Spinal cord (tissue), 10 donors: Measurements from ENCODE around the gene C12orf57. TPM values are rescaled to one million over a fixed set of nuclear protein-coding genes. Genes with fewer than 3 reads are reported as not detected.

Source experiments
- DNase-seq, 6 donors: peaks; one replicate each; pipeline versions ENCODE4 v3.0.0 to v3.0.0-alpha.2; 2013 to 2015; ENCODE audit warnings: low spot score in 6 of 6, low read depth in 4 of 6
- H3K27ac ChIP-seq: one replicate; pipeline ENCODE4 v1.5.1; 2013; ENCODE audit warnings: low read depth, low read length, control low read depth
- H3K27me3 ChIP-seq: one replicate; pipeline ENCODE4 v1.6.1; 2013; ENCODE audit warnings: low read length; ENCODE audit not compliant: control insufficient read depth, insufficient read depth
- H3K36me3 ChIP-seq: one replicate; pipeline ENCODE4 v1.6.1; 2013; ENCODE audit warnings: low read length; ENCODE audit not compliant: control insufficient read depth, insufficient read depth
- H3K4me1 ChIP-seq: one replicate; pipeline ENCODE4 v1.6.1; 2013; ENCODE audit warnings: low read length; ENCODE audit not compliant: control insufficient read depth, insufficient read depth
- H3K4me3 ChIP-seq: one replicate; pipeline ENCODE4 v1.5.1; 2013; ENCODE audit warnings: low read depth, low read length, control low read depth
- H3K9me3 ChIP-seq: one replicate; pipeline ENCODE4 v1.6.1; 2013; ENCODE audit warnings: low read length; ENCODE audit not compliant: control insufficient read depth, insufficient read depth
- WGBS: methylation state at CpG from one replicate; pipeline ENCODE4 v1.1.5; 2013; ENCODE audit warnings: missing lambda C conversion rate; ENCODE audit not compliant: insufficient coverage; 5-methylcytosine and 5-hydroxymethylcytosine counted together
- polyA plus RNA-seq, 2 donors: library from polyadenylated mRNA; unstranded; fragments of 120-200 nt; gene quantifications; one replicate each; pipeline ENCODE4 v1.2.1, GENCODE V29; 2013; ENCODE audit not compliant: insufficient read length in 2 of 2
- total RNA-seq, 2 donors: library from RNA; depleted of rRNA in 1 of 2; stranded (reverse); fragments of 120-200 nt in 1 of 2; fragments of >200 nt in 1 of 2; gene quantifications; one replicate each; pipeline versions ENCODE4 v1.2.3 to v1.2.4, GENCODE V29; 2013 to 2014
- donor health status: healthy.

C12orf57 gene
- total and polyA plus RNA-seq, 4 donors: 108 to 376 (median 231) TPM

- Histone ChIP-seq H3K9me3 (no peaks in the 10 kb centered on the region), H3K36me3 (peaks cover 15% of the 10 kb centered on the region), H3K27ac (peak within 1 kb of the TSS; percentile 99), H3K27me3 (no peaks in the 10 kb centered on the region), H3K4me3 (peak within 1 kb of the TSS; percentile 85), H3K4me1 (peaks cover 60% of the 10 kb centered on the region)
- peak in 4 of 6 donors; percentile 66 to 97 (median 89) for DNase-seq
- WGBS: 0% methylated on average over 36 of the region's 66 CpGs
Observed at GRCh38 chr12:6927379-6928021, 16.3 kb upstream of the C12orf57 start, which contains the start of gene ATN1. TSS of gene ATN1 (plus strand) at chr12:6927959. CDS start at chr12:6934002, 6,043 bp downstream.

- DNase-seq: peak in 2 of 6 donors; percentile 61 to 69
- H3K9me3 ChIP-seq: no peaks in the 10 kb centered on the region
- peaks cover 60% of the 10 kb centered on the region for H3K4me1 ChIP-seq
- H3K36me3 ChIP-seq: peaks cover 11% of the 10 kb centered on the region
- peak overlapping the region; percentile 92 for H3K27ac ChIP-seq
- peak overlapping the region; percentile 85 for H3K4me3 ChIP-seq
- no peaks in the 10 kb centered on the region for H3K27me3 ChIP-seq
- 0% methylated on average over 42 of the region's 79 CpGs for WGBS
Observed at GRCh38 chr12:6928022-6928702, 15.7 kb upstream of the C12orf57 start.

GRCh38 chr12:6928703-6929407 is 15.0 kb upstream of the C12orf57 start:
- Histone ChIP-seq H3K36me3 (peaks cover 11% of the 10 kb centered on the region), H3K4me1 (peaks cover 57% of the 10 kb centered on the region), H3K9me3 (no peaks in the 10 kb centered on the region), H3K4me3 (peak overlapping the region; percentile 85), H3K27ac (peak overlapping the region; percentile 92), H3K27me3 (no peaks in the 10 kb centered on the region)
- under 1% methylated on average over 11 of the region's 19 CpGs for WGBS
- peak in 1 of 6 donors; percentile 25 for DNase-seq

GRCh38 chr12:6929466-6930452 is 14.1 kb upstream of the C12orf57 start:
- Histone ChIP-seq H3K4me3 (peak overlapping the region; percentile 85), H3K9me3 (no peaks in the 10 kb centered on the region), H3K27ac (peak overlapping the region; percentile 92), H3K27me3 (no peaks in the 10 kb centered on the region), H3K4me1 (peaks cover 53% of the 10 kb centered on the region), H3K36me3 (peaks cover 20% of the 10 kb centered on the region)
- no peak for DNase-seq
- WGBS: 71% methylated on average over 3 of the region's 7 CpGs

GRCh38 chr12:6932766-6933165 is 11.1 kb upstream of the C12orf57 start:
- Histone ChIP-seq H3K4me1 (peaks cover 42% of the 10 kb centered on the region), H3K4me3 (no peak overlapping the region), H3K27ac (no peak overlapping the region), H3K36me3 (peaks cover 48% of the 10 kb centered on the region), H3K27me3 (no peaks in the 10 kb centered on the region), H3K9me3 (no peaks in the 10 kb centered on the region)
- DNase-seq: no peak
- WGBS: no CpG with 5 or more reads among the region's 1 CpG

- 45% methylated on average over 5 of the region's 8 CpGs for WGBS
- peaks cover 49% of the 10 kb centered on the region for H3K4me1 ChIP-seq
- H3K27me3 ChIP-seq: no peaks in the 10 kb centered on the region
- H3K9me3 ChIP-seq: no peaks in the 10 kb centered on the region
- no peak overlapping the region for H3K4me3 ChIP-seq
- H3K36me3 ChIP-seq: peaks cover 58% of the 10 kb centered on the region
- peak in 1 of 6 donors; percentile 55 for DNase-seq
- peak overlapping the region; percentile 26 for H3K27ac ChIP-seq
Observed at GRCh38 chr12:6934110-6934509, 9.7 kb upstream of the C12orf57 start.

- H3K4me1 ChIP-seq: peaks cover 35% of the 10 kb centered on the region
- no peaks in the 10 kb centered on the region for H3K9me3 ChIP-seq
- H3K36me3 ChIP-seq: peaks cover 67% of the 10 kb centered on the region
- 80% methylated on average over 8 of the region's 14 CpGs for WGBS
- no peak for DNase-seq
- H3K4me3 ChIP-seq: no peak overlapping the region
- H3K27me3 ChIP-seq: no peaks in the 10 kb centered on the region
- H3K27ac ChIP-seq: peak overlapping the region; percentile 1
Observed at GRCh38 chr12:6935371-6936193, 8.2 kb upstream of the C12orf57 start.

- no peak for DNase-seq
- H3K4me1 ChIP-seq: peaks cover 36% of the 10 kb centered on the region
- no peak overlapping the region for H3K4me3 ChIP-seq
- H3K9me3 ChIP-seq: no peaks in the 10 kb centered on the region
- 90% methylated on average over 3 of the region's 3 CpGs for WGBS
- H3K36me3 ChIP-seq: peaks cover 73% of the 10 kb centered on the region
- H3K27me3 ChIP-seq: no peaks in the 10 kb centered on the region
- H3K27ac ChIP-seq: no peak overlapping the region
Observed at GRCh38 chr12:6936194-6936635, 7.6 kb upstream of the C12orf57 start.
